ENCODE data around the gene CDC42EP5.
"Not testable (repeated sequence)": the region's sequence is repeated elsewhere in the genome, so short reads cannot be mapped to it uniquely, and the experiment has no call there.

GRCh38 chr19:54495284-54495683 lies 22.2 kb upstream of the CDC42EP5 start:
- not testable (repeated sequence) for TF ChIP-seq CTCF (IDR thresholded peaks at IDR 0.05); EZH2 (IDR thresholded peaks at IDR 0.05; ENCODE audit: borderline replicate concordance, insufficient read depth, low read depth, low read length, poor library complexity, severe bottlenecking)

Measured in B cell (primary cell).